Glomerular visceral epithelial cell (primary cell): Measurements from ENCODE around the gene AK1.

Experiments
- DNase-seq: peaks from one replicate; pipeline ENCODE4 v3.0.0-alpha.2; 2016; ENCODE audit errors: extremely low spot score

AK1 gene

GRCh38 chr9:127818574-127818973 is 58.9 kb downstream of the AK1 start:
- no peak for DNase-seq

- no peak for DNase-seq
Measured at GRCh38 chr9:127817881-127818434, 59.5 kb downstream of the AK1 start.

DNA sequence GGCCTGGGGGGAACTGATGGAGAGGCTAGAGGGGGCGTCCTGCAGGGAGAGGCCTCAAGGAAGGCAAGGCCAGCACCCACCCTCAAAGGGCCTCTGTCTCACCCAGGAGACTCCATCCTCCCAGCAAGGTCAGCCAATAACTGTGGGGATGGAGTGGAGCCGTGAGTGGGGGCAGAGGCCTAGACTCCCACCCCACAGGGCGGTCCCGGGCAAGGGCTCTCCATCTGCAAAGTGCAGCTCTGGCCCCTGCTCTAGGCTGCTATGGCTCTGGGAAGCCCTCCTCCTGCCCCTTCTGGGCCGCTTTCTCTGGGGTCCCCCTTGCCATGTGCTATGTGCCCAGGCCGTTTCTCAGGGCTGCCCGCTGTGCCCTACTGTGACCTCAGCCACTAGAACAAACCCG is 60.7 kb downstream of the AK1 start:
- no peak for DNase-seq
